GM18498 (cell line): Measurements from ENCODE around the gene CLCN7.
"Not testable (repeated sequence)": the region's sequence is repeated elsewhere in the genome, so short reads cannot be mapped to it uniquely, and the experiment has no call there.

Source experiments
- ATAC-seq: cut with Tn5 transposase; IDR thresholded peaks from one replicate; pipeline ENCODE4 v1.9.1; 2021; ENCODE audit warnings: mild to moderate bottlenecking, moderate library complexity; ENCODE audit not compliant: unreplicated experiment

The CLCN7 gene

DNA sequence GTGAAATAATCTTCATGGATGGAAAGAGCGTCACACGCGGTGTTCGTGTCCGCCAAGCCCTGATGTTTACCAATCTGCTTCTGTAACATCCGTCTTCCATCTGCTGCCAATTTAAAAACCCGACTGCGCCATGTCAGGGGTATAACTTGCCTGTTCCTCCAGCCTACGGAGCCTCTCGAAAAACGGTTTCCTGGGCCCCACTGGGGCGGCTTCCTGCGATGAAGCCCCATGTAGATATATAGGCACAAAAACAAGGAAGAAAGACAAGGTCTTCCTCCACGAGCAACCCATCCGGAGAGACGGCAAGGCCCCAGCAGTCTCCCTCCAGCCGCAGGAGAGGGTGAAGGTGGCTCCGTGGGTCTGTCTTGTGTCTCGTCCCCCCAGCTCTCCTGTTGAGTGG is 13.8 kb upstream of the CLCN7 start, which contains the start of gene PTX4:
Gene PTX4, minus strand, starts transcription at position 326 of the 400 bp plus-strand sequence. Its CDS starts 35 bp downstream, at position 291.
- ATAC-seq: no peak

DNA sequence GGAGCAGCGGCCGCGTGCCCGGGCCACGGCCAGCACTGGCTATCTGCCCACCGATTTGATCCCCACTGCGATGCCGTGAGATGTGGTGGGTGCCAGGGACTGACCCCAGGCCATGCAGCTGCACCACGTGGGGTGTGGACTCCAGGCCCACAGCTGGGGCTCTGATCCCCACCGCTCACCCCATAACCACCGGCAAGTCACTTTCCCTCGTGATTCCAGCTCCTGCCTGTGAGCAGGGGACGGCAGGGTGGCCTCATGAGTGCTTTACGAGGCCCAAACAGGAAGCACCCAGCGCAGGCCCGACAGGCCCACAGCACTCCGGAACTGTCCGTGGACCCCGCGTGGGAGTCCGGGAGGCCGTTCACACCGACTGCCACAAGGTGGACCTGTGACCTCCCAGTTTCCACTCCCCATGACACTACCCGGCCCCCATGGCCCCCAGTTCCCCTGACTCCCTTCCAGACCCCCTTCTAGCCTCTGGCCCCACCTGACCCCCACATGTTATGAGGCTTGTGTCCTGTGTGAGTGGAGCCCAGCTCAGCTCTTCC is 13.3 kb upstream of the CLCN7 start:
- no peak for ATAC-seq

DNA sequence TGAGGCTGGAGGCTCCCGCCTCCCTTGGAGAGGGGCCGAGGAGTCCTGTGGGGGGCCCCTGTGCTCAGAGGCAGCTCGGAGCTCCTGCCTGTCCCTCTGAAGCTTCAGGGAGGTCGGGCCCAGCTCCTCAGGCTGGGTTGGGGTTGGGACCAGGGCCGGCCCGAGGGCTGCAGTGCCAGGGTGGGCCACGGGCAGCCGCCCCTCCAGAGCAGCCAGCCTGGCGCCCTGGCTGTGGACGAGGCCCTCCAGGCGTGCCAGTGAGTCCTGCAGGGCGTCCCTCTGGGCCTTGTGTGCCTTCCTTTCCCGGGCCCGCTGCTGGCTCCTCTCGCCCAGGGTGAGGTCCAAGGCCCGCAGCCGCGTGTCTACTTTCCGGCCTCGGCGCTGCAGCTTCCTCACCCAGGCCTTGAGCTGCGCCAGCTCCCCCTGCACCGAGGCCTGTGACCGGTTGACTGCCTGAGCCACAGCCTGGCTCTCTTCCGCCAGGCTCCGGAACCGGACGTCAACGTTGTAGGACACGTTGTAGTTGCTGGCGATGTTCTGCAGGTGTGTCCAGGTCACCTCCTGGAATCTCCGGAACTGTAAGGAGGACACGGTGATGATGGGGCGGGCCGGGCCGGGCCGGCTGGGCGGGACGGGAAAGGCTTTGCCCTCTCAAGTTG is 12.7 kb upstream of the CLCN7 start:
- no peak for ATAC-seq

DNA sequence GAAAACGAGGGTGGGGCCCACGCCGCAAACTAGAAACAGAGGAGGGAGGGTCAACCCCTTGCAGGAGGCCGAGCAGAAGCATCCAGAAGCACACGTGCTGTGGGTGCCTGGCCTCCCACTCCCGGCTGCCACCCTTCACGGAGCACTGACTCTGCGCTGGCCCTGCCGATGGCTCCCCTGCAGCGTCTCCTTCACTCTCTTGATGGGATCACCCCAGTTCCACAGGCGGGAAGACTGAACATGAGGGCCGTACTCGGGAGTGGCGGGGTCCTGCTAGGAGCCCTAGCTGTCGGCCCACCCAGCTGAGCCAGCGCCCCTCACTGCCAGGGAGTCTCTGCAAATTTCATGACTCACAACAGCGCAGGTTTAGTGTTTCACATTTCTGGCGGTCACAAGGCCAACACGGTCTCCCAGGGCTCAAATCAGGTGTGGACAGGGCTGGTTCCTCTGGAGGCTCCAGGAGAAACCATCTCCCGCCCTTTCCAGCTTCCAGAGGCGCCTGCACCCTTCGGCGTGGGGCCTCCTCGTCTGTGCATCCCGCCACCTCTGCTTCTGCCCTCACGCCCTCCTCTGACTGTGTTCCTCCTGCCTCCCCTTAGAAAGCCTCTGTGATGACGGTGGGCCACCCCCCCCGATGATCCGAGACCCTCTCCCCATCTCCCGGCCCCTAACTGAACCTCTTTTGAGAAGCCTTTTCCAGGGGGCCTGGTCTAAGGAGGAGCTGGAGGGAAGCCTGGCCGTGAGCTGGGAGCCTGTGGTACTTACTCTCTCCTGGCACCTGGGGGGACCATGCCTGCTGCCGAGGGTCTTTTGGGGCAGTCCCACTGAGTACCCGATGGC is 11.9 kb upstream of the CLCN7 start:
- no peak for ATAC-seq

DNA sequence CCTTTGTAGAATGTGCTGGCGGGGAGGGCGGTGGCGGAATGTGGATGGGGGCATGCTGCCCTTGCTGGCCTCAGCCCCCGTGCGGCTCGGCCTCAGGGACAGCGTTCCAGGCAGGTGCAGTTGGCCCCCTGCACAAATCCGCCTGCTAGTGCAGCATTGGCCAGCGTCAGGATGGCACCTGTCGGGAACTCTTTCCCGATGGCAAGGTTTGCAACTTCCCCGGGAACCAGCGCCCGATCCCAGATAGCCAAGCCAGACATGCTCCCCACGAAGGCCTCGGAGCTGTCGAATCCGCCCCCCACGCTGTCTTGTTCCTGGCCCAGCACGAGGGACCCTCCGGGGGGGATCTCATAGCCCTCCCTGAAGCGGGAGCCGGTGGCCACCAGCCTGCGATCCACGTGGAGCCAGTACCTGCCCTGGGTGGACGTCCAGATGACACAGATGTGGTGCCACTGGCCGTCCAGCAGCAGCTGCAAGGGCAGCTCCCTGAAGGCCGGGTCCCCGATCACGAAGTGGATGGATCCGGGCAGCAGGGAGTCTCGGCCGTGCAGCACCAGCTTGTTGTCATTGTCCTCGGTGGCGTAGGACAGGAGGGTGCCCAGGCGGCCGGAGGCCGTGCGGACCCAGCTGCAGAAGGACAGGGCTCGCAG is 11.1 kb upstream of the CLCN7 start:
- no peak for ATAC-seq

DNA sequence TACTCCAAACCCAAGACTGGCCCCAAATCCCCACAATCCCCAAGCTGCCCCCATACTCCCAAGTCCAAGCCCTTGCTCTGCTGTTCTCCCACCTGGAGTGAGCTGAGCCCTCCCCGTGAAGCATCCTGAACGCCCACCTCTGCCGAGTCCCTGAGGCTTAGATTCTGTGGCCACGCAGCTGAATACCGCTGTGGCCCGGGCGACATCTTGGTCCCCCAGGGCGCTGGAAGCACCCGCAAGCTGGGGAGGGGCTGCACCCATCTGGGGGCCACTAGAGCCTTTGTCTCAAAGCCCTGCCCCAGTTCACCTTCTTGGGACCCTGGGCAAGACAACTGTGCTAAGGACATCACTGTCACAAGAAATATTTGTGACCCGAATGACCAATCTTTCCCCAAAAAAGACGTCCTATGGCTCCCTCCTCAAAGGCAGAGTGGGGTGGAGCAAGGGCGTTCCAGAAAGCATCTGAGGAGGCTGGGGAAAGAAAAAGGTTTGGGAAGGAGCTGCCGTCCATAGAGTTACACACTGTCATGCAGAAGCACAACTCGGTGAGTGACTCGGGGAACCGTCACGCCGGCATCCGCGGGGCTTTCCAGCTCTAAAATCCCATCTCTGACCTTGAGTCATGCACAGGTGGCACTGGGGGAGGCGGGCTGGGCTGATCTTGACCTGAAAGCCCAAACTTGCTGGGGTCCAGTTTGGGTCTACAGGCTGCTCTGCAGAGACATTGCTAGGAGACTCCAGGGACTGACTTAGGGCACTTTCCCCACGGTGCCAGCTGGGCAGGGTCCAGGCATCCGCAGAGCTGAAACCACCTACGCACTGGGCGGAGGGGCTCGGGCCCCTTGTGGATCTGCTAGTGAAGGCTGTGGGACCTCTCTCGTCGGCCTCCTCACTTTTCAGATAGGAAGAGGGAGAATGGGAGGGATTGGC is 7.3 kb upstream of the CLCN7 start:
- ATAC-seq: no peak

DNA sequence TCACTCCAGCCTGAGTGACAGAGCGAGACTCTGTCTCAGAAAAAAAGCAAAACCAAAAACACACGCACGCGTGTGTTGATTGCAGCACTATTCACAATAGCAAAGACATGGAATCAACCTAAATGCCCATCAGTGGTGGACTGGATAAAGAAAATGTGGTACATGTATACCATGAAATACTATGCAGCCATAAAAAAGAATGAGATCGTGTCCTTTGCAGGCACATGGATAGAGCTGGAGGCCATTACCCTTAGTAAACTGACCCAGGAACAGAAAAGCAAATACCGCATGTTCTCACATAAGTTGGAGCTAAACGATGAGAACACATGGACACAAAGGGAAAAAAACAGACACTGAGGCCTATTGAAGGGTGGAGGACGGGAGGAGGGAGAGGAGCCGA is 4.1 kb upstream of the CLCN7 start:
- ATAC-seq: not testable (repeated sequence)

DNA sequence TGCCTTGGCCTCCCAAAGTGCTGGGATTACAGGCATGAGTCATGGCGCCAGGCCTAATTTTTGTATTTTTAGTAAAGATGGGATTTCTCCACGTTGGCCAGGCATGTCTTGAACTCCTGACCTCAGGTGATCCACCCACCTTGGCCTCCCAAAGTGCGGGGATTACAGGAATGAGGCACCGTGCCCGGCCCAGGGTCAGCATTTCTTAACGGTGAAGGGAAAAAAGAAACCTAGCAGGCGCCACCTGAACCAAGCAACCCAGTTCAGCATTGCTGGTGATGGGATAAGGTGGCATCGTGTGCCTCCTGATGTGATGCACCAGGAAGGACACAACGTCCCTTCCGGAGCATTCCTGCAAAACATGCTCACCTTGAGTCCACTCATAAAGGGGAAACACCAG is 2.2 kb upstream of the CLCN7 start:
- no peak for ATAC-seq

DNA sequence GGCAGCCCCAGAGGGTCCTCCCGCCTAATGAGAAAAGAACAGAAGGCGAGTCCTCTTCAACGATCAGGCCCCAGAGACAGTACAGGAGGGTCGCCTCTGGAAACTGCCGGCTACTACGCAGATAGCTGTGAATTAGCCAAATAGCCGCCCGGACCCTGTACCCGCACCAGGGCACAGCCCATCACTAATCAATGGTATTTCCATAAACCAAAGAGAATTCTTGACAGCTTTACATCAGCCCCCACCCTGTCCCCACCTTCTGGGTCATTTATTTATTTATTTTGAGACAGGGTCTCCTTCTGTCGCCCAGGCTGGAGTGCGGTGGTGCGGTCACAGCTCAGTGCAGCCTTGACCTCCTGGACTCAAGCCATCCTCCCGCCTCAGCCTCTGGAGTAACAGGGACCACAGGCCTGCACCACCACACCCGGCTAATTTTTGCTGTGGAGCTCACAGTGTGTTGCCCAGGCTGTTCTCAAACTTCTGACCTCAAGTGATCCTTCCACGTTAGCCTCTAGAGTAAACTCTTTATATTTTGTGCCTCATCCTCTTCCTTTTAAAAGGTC is 805 bp upstream of the CLCN7 start:
- no peak for ATAC-seq

DNA sequence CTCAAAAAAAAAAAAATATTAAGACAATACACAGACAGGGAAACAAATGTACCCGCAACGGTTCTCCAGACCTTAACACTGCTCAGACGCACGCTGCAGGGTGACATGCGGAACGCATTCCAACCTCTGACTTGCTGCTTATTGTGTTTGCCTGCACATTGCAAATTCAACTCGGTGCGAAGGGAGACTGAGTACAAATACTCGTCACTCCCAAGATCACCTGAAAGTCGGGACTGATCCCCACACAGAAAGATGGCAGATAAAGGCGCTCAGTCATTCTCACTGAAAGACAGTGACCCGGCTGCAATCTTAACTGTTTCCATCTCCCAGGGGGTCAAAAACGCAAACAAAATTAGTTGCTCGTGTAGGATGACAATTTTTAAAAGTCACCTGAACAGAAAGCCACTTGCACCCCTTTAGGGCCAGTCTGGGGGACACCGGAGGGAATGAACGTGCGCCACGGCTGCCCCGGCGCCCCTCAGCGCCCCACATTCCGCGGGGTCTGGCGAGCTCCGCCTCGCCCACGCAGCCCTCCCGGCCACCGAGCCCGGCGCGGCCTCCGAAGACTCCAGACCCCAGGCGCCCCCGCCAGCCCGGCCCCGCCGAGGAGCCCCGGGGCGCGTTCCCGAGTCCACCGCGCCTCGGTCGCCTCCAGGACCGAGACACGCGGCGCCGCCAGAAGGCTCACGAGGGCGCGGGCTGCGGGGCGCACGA is 589 bp downstream of the CLCN7 start:
- peak; percentile 42 for ATAC-seq

DNA sequence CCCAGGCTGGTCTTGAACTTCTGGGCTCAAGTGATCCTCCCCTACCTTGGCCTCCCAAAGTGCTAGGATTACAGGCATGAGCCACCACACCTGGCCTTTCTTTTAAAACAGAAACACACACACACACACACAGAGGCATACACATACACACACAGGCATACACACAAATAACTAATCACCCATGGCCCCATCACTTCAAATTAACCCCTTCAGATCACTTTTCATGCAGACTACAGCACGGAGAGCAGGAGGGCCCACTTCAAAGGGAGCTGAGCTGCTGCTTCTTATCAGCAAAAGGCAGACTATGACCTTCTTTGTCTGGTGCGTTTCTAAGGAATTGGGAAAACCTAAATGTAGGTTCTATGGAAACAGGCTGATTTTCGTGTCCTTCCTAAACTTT is 1.9 kb downstream of the CLCN7 start:
- no peak for ATAC-seq

DNA sequence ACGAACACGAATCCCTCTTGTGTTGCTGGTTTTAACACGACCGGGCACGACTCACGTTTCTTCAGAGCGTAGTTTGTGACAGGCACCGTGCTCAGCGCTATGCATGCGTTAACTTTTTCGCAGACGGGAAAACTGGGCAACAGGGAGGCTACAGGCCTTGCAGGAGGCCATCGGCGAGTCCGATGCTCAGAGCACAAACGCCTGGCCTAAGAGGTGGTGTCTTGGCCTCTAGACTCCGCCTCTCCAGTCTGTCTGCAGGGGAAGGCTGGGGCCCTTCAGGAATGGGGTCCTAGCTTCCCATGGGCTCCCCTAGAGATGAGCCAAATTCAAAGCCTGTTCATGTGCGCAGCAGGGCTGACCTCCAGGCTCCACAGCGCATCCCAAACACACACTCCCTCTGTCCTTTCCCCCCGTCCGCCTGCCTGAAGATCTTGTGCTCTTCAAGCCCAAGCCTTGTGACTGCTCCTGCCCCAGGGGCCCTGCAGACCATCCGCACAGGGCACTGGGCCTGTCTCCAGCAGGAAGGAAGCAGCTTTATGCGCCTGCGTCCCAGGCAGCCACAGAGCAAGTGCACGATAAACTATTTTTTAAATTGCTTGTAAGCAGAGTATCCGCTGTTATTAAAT is 3.1 kb downstream of the CLCN7 start:
- no peak for ATAC-seq

DNA sequence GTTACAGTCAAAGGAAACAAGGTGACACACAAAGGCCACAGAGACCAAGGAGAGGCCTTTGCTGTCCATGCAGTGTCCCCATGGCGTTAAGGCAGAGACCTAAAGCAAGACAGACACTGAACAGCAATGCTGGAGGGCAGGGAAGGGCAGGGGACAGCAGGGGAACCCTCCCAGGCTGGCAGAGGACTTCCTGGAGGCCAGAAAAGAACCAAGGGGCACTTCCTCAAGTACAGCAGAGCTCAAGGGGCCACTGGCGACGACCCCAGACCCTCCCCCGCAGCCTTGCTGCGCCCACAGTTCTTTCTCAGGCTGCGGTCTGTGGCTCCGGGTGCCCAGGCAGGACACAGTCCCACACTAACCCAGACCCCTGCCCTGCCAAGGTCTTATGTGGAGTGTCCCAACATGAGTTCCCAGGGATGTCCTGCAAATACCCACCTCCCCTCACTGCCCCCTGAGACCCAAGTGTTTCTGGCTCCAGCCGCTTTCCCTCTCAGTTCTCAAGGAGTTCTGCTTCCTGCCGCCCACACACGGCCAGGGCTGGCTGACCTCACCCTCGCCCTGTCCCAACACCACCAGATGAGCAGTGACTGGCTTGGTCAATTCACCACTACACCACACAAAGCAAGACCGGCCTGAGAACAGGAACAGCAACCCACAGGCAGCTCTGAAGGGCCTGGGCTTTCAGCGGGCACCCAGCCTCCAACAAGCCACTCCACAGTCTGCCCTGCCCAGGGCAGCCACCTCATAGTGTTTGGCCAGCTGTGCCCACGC is 4.2 kb downstream of the CLCN7 start:
- no peak for ATAC-seq

DNA sequence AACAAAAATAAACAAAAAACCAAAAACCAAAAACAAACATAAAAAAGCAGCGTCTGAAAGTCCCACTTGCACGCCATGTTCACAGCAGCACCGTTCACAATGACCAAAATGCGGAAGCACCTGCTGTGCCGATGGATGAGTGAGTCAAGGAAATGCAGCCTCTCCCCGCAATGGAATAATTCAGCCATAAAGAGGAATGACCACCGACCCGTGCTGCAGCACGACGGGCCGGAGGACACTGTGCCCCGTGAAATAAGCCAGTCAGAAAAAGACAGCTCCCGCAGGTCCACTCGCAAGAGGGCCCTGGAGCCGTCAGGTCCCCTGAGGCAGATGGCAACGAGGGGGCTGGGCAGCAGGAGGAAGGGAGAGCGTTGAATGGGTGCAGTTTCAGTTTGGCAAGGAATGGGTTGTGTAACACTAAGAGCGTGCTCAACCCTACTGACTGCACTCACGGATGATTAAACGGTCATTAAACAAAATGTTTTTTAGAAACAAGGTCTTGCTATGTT is 5.1 kb downstream of the CLCN7 start:
- ATAC-seq: no peak

DNA sequence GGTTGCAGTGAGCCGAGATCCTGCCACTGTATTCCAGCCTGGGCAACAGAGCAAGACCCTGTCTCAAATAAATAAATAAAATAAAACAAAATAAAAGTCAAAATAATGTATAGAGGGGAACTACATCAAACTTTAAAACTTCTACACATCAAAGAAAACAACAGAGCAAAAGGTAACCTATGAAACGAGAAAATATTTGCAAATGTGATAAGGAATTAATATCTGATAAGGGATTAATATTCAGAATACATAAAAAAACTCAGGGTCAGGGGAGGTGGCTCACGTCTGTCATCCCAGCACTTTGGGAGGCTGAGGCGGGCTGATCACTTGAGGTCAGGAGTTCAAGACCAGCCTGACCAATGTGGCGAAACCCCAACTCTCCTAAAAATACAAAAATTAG is 5.7 kb downstream of the CLCN7 start:
- not testable (repeated sequence) for ATAC-seq

DNA sequence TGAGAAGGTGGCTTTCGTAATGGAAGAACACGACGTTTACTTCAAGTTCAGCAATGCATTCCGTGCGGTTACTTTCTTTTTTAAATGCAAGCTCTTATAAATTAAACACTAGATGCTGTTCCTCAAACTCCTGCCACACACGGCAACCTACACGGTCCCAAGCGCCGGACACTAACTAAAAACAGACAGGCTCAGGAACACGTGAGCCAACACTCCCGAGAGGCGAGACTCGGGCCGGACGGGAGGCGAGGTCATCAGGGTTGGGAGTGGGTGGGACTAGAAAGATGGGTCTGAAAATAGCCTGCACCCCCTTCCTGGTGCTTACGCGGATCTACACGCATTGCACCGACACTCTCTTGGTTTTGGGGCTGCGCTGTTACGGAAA is 6.4 kb downstream of the CLCN7 start:
- no peak for ATAC-seq

DNA sequence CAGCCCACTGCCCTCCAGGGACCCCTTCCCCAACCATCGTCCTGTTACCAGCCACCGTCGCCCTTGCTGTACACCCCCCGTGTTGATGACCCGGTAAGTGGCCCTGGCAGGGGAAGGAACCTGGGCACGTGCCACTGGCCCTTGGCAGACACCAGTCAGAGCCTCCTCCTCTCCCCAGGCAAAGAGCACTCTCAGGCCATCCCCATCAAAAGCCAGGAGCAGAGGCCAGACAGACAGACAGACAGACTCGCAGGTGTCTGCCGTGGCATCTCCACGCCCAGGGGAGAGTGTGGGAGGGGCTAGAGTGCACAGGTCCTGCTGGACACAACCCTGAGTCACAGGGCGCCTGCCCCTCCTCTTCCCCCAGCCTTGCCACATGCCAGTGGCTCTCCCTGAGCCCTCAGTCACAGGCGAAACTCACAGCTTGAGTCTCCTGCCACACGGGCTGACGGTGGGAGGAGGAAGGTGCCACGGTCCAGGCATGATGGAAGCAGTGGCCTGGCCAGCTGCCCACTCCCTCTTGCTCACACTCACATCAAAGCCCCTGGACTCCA is 7.8 kb downstream of the CLCN7 start:
- ATAC-seq: no peak

DNA sequence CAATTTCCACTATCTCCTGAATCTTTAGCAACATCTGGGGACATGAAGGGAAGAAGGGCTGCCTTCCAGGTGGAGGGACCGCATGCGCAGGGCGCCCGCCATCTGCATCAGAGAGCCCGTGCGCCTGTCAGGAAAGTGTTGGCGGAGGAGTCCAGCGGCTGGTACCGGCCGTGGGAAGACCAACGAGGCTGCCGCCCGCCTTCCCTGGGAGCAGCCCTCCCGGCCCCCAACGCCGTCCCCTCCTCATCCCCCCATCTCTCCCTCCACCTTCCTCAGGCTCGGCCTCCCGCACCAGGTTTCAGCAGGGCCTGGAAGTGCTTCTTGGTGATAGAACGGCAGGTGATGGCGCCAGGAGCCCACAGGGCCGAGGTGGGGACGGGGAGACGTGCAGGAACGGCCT is 8.8 kb downstream of the CLCN7 start:
- no peak for ATAC-seq
